GM21528 (cell line): ENCODE measurements around the gene DNAH5.

Experiments used
- ATAC-seq: cut with Tn5 transposase; IDR thresholded peaks from one replicate; pipeline ENCODE4 v1.9.1; 2021; ENCODE audit warnings: mild to moderate bottlenecking, moderate library complexity; ENCODE audit not compliant: unreplicated experiment, low FRiP score

Gene DNAH5

GRCh38 chr5:13649656-13650055 lies 294.8 kb downstream of the DNAH5 start:
- ATAC-seq = no peak

DNA sequence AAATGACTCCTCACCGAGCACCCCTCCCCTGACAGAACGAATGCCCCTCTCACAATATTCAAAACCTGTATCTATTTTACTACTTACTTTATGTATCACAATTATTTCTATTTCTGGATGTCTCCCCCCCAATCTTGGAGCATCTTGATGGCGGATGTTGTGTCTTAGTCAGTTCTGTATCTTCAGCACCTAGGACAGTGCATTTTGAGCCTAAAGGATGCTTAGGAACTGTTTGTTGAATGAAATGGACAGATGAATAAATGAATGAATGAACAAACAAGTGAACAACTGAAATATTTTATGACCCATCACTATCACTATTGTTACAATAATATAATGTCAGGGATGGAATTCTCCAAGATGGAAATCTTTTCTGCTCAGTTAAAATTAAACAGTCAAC lies 295.7 kb downstream of the DNAH5 start:
- no peak for ATAC-seq

DNA sequence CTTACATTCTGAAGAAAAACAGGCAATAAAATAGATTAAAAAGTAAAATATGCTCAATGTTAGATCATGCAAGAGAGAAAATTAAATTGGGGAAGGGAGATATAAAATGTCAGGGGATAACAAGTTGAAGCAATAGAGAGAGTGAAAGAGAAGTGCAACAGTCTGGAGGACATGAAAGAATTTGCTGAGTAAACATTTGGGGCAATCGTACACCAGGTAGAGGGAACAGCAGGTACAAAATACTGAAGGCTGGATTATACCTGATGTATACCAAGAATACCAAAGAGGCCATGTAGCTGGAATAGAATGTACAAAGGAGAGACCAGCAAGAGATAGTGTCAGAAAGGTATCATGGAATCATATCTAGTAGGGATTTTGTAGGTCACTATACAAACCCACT lies 300.8 kb downstream of the DNAH5 start:
- ATAC-seq = no peak

DNA sequence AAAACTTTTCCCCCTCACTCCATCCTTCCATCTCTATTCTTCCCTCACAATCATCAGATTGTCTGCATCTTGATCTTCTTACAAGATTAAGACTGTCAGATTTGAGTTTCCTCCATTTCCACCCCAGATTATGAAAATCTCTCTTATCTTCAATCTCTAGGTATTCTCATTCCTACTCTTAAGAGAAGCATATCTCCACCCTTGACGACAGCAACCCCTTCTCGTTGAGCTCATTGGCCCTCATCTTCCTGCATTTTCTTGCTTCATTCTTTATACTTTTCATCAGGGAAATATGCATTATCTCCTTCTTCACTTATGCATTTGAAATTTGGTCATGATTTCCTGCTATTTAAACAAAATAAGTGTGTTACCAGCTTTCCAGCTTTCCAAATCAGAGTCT lies 301.3 kb downstream of the DNAH5 start:
- no peak for ATAC-seq
